ENCODE results near the gene YAF2. TPM values are rescaled to one million over a fixed set of nuclear protein-coding genes. Genes with fewer than 3 reads are reported as not detected.
A peak's percentile ranks its signal among the peaks of the same experiment; 100 is the strongest.

Gene YAF2
- total RNA-seq, 1 donor from 2014 or later, result 88.1 TPM

GRCh38 chr12:42213023-42213422 lies 25.0 kb downstream of the YAF2 start:
- no peak for TF ChIP-seq CTCF (IDR thresholded peaks at IDR 0.05; ENCODE audit: borderline replicate concordance)

GRCh38 chr12:42208574-42208973 lies 29.5 kb downstream of the YAF2 start:
- Histone ChIP-seq H3K4me1 (peaks cover 12% of the 10 kb centered on the region), H3K27me3 (ENCODE audit: low read depth) (no peaks in the 10 kb centered on the region), H3K9me3 (replicated peaks) (no peaks in the 10 kb centered on the region), H3K27ac (replicated peaks) (no peak overlapping the region), H3K4me3 (no peak overlapping the region), H3K36me3 (peaks cover 35% of the 10 kb centered on the region)
- DNase-seq, result no peak
- TF ChIP-seq CTCF (IDR thresholded peaks at IDR 0.05; ENCODE audit: borderline replicate concordance), result no peak
- intact Hi-C loops (cut with micrococcal nuclease), result no loop called here

More at GRCh38 chr12:42213023-42213422, 25.0 kb downstream of the YAF2 start:
- Histone ChIP-seq H3K4me3 (no peak overlapping the region), H3K27me3 (ENCODE audit: low read depth) (no peaks in the 10 kb centered on the region), H3K36me3 (peaks cover 21% of the 10 kb centered on the region), H3K4me1 (peaks cover 45% of the 10 kb centered on the region), H3K27ac (replicated peaks) (peak overlapping the region; percentile 68), H3K9me3 (replicated peaks) (no peaks in the 10 kb centered on the region)
- DNase-seq, result no peak
- intact Hi-C loops (cut with micrococcal nuclease), result no loop called here

- H3K4me3 ChIP-seq, result no peak overlapping the region
- H3K36me3 ChIP-seq, result peaks cover 28% of the 10 kb centered on the region
- intact Hi-C loops (cut with micrococcal nuclease), result no loop called here
- no peaks in the 10 kb centered on the region for H3K27me3 ChIP-seq (ENCODE audit: low read depth)
- no peak for TF ChIP-seq CTCF (IDR thresholded peaks at IDR 0.05; ENCODE audit: borderline replicate concordance)
- DNase-seq, result no peak
- peaks cover 20% of the 10 kb centered on the region for H3K4me1 ChIP-seq
- no peaks in the 10 kb centered on the region for H3K9me3 ChIP-seq (replicated peaks)
- H3K27ac ChIP-seq (replicated peaks), result no peak overlapping the region
Measured at GRCh38 chr12:42204819-42205218, 33.2 kb downstream of the YAF2 start.

GRCh38 chr12:42204362-42204761 lies 33.7 kb downstream of the YAF2 start:
- no peak for DNase-seq
- intact Hi-C loops (cut with micrococcal nuclease), result no loop called here
- Histone ChIP-seq H3K27me3 (ENCODE audit: low read depth) (no peaks in the 10 kb centered on the region), H3K4me3 (no peak overlapping the region), H3K4me1 (peaks cover 24% of the 10 kb centered on the region), H3K36me3 (peaks cover 23% of the 10 kb centered on the region), H3K27ac (replicated peaks) (no peak overlapping the region), H3K9me3 (replicated peaks) (no peaks in the 10 kb centered on the region)
- TF ChIP-seq CTCF (IDR thresholded peaks at IDR 0.05; ENCODE audit: borderline replicate concordance), result no peak

- Histone ChIP-seq H3K9me3 (replicated peaks) (no peaks in the 10 kb centered on the region), H3K27me3 (ENCODE audit: low read depth) (no peaks in the 10 kb centered on the region), H3K36me3 (peaks cover 18% of the 10 kb centered on the region), H3K27ac (replicated peaks) (no peak overlapping the region), H3K4me1 (peaks cover 30% of the 10 kb centered on the region), H3K4me3 (no peak overlapping the region)
- TF ChIP-seq CTCF (IDR thresholded peaks at IDR 0.05; ENCODE audit: borderline replicate concordance), result no peak
- intact Hi-C loops (cut with micrococcal nuclease), result no loop called here
- DNase-seq, result no peak
Measured at GRCh38 chr12:42201063-42201462, 37.0 kb downstream of the YAF2 start.

- no peak overlapping the region for H3K27ac ChIP-seq (replicated peaks)
- TF ChIP-seq CTCF (IDR thresholded peaks at IDR 0.05; ENCODE audit: borderline replicate concordance), result no peak
- intact Hi-C loops (cut with micrococcal nuclease), result no loop called here
Measured at GRCh38 chr12:42199007-42199406, 39.0 kb downstream of the YAF2 start.

More at GRCh38 chr12:42199007-42199406, 39.0 kb downstream of the YAF2 start:
- no peak for DNase-seq
- Histone ChIP-seq H3K27me3 (ENCODE audit: low read depth) (no peaks in the 10 kb centered on the region), H3K4me1 (peaks cover 30% of the 10 kb centered on the region), H3K4me3 (no peak overlapping the region), H3K9me3 (replicated peaks) (no peaks in the 10 kb centered on the region), H3K36me3 (peaks cover 14% of the 10 kb centered on the region)
